MCF 10A (cell line): ENCODE results near the gene USB1. TPM values are rescaled to one million over a fixed set of nuclear protein-coding genes. Genes with fewer than 3 reads are reported as not detected.

Experiments used
- BruUV-seq: library from RNA; stranded (reverse); fragments of 400-500 nt; replicated peaks from 2 replicates; lab custom pipeline; 2021; lab: Mats Ljungman, UMichigan
- CTCF ChIA-PET: fragments of 300-600 bp; sonication (Branson Sonifier 250); formaldehyde crosslinking; extraction: SDS; loops from one replicate; lab custom pipeline; 2021; ENCODE audit warnings: antibody characterized with exemption, inconsistent platforms; lab: Yijun Ruan, JAX
- POLR2A ChIA-PET: fragments of 300-600, 350-650 bp; sonication (Branson Sonifier 250); formaldehyde crosslinking; extraction: SDS; loops from one replicate; lab custom pipeline; 2020; ENCODE audit warnings: antibody characterized with exemption, inconsistent platforms; lab: Yijun Ruan, JAX
- DNase-seq: peaks from one replicate; pipeline ENCODE4 v3.0.0-alpha.2; 2018; ENCODE audit not compliant: unreplicated experiment
- H3K27ac Mint-ChIP-seq: one replicate; pipeline ENCODE4 v1.8.0; 2022; ENCODE audit warnings: mild to moderate bottlenecking, low read depth, mixed read lengths; ENCODE audit not compliant: unreplicated experiment
- H3K27me3 Mint-ChIP-seq: one replicate; pipeline ENCODE4 v1.8.0; 2022; ENCODE audit warnings: mixed read lengths; ENCODE audit not compliant: insufficient read depth, unreplicated experiment
- H3K36me3 Mint-ChIP-seq: one replicate; pipeline ENCODE4 v1.8.0; 2022; ENCODE audit warnings: mild to moderate bottlenecking, moderate library complexity, mixed read lengths; ENCODE audit not compliant: insufficient read depth, unreplicated experiment
- H3K4me1 Mint-ChIP-seq: one replicate; pipeline ENCODE4 v1.8.0; 2022; ENCODE audit warnings: mixed read lengths; ENCODE audit not compliant: insufficient read depth, unreplicated experiment
- H3K4me3 Mint-ChIP-seq: one replicate; pipeline ENCODE4 v1.8.0; 2022; ENCODE audit warnings: mild to moderate bottlenecking, moderate library complexity, mixed read lengths; ENCODE audit not compliant: unreplicated experiment
- H3K9me3 Mint-ChIP-seq: one replicate; pipeline ENCODE4 v1.8.0; 2022; ENCODE audit warnings: mixed read lengths; ENCODE audit not compliant: unreplicated experiment
- intact Hi-C: fragments of 100-400 bp; cut with micrococcal nuclease; formaldehyde crosslinking; loops from 2 replicates; pipeline ENCODE4 v1.14.1; 2022
- total RNA-seq: library from RNA; stranded (reverse); gene quantifications from 2 replicates; pipeline ENCODE4 v1.2.3, GENCODE V29; 2022
- TF ChIP-seq, protein P1 (sequence below): fragments of 200-600 bp; IDR thresholded peaks from one replicate; pipeline ENCODE4 v1.8.0; 2022; ENCODE audit warnings: antibody characterized with exemption, mild to moderate bottlenecking; ENCODE audit not compliant: unreplicated experiment

USB1 gene
- total RNA-seq, 1 experiment from 2014 or later, result 49.2 TPM

DNA sequence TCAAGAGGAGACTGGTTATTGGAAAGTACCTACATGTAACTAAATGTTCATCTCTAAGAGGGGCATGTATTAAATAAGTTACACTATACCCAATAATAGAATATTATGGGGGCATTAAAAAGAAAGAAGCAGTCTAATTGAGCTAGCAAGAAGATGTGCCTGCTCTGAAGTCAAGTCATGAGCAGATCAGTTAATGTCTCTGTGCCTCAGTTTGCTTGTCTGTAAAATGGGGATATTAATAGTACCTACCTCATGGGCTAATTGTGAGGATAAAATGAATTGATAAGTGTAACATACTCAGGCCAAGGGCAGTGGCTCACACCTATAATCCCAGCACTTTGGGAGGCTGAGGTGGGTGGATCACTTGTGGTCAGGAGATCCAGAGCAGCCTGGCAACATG, 33.3 kb upstream of the USB1 start:
- H3K36me3 Mint-ChIP-seq, result no peaks in the 10 kb centered on the region
- no peaks in the 10 kb centered on the region for H3K27me3 Mint-ChIP-seq
- no peaks in the 10 kb centered on the region for H3K9me3 Mint-ChIP-seq
- no peak overlapping the region for H3K27ac Mint-ChIP-seq
- ChIA-PET CTCF (interaction anchor here (1.2 kb wide), 1 partner anchor 9 kb away, joined by 4 read pairs; a partner anchor contains a TSS), POLR2A (no interaction called here)
- peaks cover 6% of the 10 kb centered on the region for H3K4me1 Mint-ChIP-seq
- no peak overlapping the region for H3K4me3 Mint-ChIP-seq
- TF ChIP-seq, protein P1, sequence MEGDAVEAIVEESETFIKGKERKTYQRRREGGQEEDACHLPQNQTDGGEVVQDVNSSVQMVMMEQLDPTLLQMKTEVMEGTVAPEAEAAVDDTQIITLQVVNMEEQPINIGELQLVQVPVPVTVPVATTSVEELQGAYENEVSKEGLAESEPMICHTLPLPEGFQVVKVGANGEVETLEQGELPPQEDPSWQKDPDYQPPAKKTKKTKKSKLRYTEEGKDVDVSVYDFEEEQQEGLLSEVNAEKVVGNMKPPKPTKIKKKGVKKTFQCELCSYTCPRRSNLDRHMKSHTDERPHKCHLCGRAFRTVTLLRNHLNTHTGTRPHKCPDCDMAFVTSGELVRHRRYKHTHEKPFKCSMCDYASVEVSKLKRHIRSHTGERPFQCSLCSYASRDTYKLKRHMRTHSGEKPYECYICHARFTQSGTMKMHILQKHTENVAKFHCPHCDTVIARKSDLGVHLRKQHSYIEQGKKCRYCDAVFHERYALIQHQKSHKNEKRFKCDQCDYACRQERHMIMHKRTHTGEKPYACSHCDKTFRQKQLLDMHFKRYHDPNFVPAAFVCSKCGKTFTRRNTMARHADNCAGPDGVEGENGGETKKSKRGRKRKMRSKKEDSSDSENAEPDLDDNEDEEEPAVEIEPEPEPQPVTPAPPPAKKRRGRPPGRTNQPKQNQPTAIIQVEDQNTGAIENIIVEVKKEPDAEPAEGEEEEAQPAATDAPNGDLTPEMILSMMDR, result no peak
- no peak for DNase-seq
- no TSS peak for BruUV-seq
- intact Hi-C loops, result no loop called here

DNA sequence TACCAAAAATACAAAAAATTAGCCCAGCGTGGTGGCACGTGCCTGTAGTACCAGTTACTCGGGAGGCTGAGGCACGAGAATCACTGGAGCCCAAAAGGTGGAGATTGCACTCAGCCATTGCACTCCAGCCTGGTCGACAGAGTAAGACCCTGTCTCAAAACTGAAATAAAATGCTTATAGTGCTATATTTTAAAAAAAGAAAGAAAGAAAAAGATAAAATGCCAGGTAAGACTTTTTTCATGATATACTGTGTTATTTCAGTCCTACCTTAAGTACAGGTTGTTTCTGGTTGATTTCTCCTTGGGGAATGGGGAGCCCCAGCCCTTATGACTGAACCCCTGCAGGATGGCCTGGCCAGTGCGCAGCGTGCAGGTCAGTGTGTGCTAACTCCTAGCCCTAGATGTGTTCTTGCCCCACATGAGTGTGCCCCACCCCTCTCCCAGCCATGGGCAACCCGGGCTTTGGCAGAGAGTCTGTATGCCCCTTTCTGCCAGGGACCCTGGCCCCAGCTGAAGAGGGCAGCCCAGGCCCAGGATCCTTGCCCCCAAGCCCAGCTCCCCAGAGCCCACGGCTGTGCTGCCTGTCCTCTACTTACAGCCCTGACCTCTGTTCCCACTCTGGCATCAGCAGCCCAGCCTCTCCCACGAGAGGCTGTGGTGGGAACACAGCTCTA, 31.6 kb upstream of the USB1 start:
- H3K4me3 Mint-ChIP-seq, result no peak overlapping the region
- TF ChIP-seq, protein P1, result no peak
- CTCF ChIA-PET, result no interaction called here

DNA sequence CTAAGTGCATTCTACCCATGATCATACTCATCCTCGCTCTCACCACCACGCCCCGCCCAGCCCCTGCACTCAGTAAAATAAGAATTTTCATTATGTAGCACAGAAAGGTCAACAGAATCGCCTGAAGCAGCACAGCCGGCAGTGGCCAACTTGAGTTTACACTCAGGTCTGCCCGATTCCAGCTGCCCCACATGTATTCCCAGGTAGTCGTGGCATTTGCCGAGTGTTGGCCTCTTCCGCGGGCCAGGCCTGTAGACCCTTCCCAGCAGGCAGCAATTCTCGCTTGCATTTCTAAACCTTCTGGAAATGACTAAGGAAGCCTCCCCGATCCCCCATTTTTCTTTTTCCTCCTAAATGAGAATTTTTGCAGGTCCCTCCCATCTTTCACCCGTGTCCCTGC, 30.9 kb upstream of the USB1 start:
- peaks cover 6% of the 10 kb centered on the region for H3K4me1 Mint-ChIP-seq
- no peaks in the 10 kb centered on the region for H3K27me3 Mint-ChIP-seq
- intact Hi-C loops, result no loop called here
- POLR2A ChIA-PET, result no interaction called here
- no TSS peak for BruUV-seq
- H3K27ac Mint-ChIP-seq, result no peak overlapping the region
- no peaks in the 10 kb centered on the region for H3K9me3 Mint-ChIP-seq
- H3K36me3 Mint-ChIP-seq, result no peaks in the 10 kb centered on the region
- DNase-seq, result no peak
- CTCF ChIA-PET, result interaction anchor here (0.8 to 1.5 kb wide), 3 partner anchors 10 to 71 kb away, joined by 3 to 4 read pairs (median 4); no protein-coding TSS in a partner anchor
- H3K4me3 Mint-ChIP-seq, result no peak overlapping the region
- TF ChIP-seq, protein P1, result no peak

More for the DNA sequence above, 31.6 kb upstream of the USB1 start:
- POLR2A ChIA-PET, result no interaction called here
- no peak for DNase-seq
- no peak overlapping the region for H3K27ac Mint-ChIP-seq
- H3K27me3 Mint-ChIP-seq, result no peaks in the 10 kb centered on the region
- intact Hi-C loops, result no loop called here
- BruUV-seq, result no TSS peak
- H3K9me3 Mint-ChIP-seq, result no peaks in the 10 kb centered on the region
- H3K36me3 Mint-ChIP-seq, result no peaks in the 10 kb centered on the region
- H3K4me1 Mint-ChIP-seq, result peaks cover 6% of the 10 kb centered on the region

GRCh38 chr16:57970970-57971369, 30.2 kb upstream of the USB1 start, which contains the start of gene CNGB1:
TSS of gene CNGB1 (minus strand) at chr16:57971128. CDS start at chr16:57967286, 3,842 bp downstream.
- POLR2A ChIA-PET, result no interaction called here
- H3K27ac Mint-ChIP-seq, result no peak within 1 kb of the TSS

More at GRCh38 chr16:57970970-57971369, 30.2 kb upstream of the USB1 start, which contains the start of gene CNGB1:
- H3K36me3 Mint-ChIP-seq, result no peaks in the 10 kb centered on the region
- intact Hi-C loops, result no loop called here
- CTCF ChIA-PET, result interaction anchor here (0.6 to 1.5 kb wide), 3 partner anchors 14 to 100 kb away, joined by 4 read pairs; no protein-coding TSS in a partner anchor
- no peaks in the 10 kb centered on the region for H3K9me3 Mint-ChIP-seq
- no TSS peak for BruUV-seq
- DNase-seq, result no peak
- H3K4me3 Mint-ChIP-seq, result no peak within 1 kb of the TSS
- TF ChIP-seq, protein P1, result no peak
- no peaks in the 10 kb centered on the region for H3K27me3 Mint-ChIP-seq
- H3K4me1 Mint-ChIP-seq, result peaks cover 3% of the 10 kb centered on the region
